GM12892 (cell line): Measurements from ENCODE around the gene RAB37.

ENCODE experiments used
- DNase-seq: peaks from one replicate; pipeline ENCODE4 v3.0.0; 2011; ENCODE audit not compliant: insufficient read length
- FAIRE-seq: peaks from 2 replicates; lab custom pipeline; 2011; peaks lifted over from hg19 to GRCh38; lab: Jason Lieb, UNC
- POLR2A ChIP-seq: IDR thresholded peaks from 2 replicates; pipeline ENCODE4 v1.6.1; 2011; ENCODE audit warnings: low read depth, low read length, control low read depth
- POLR2AphosphoS5 ChIP-seq: IDR thresholded peaks from 2 replicates; pipeline ENCODE4 v1.6.1; 2011; ENCODE audit warnings: low read depth, low read length, control low read depth
- TAF1 ChIP-seq: IDR thresholded peaks from 2 replicates; pipeline ENCODE4 v1.6.1; 2011; ENCODE audit warnings: low read depth, mild to moderate bottlenecking, control low read depth, low read length, borderline replicate concordance

RAB37 gene

DNA sequence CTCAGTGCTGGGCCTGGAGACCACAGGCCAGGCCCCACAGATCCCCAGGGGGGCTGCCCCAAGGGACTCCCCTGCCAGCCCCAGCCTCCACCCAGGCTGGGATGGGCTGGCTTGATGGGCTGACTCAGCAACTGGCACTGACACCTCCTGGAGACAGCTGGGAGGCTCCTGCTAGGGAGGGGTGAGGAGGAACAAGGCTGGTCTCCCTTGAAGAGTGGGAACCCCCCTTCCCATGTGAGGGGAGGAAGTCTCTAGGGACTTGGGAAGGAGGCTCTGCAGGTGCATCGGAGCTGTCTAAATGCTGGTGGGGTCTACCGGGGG is 21.8 kb downstream of the RAB37 start:
- TF ChIP-seq POLR2A: no peak
- DNase-seq (no peak), FAIRE-seq (no peak)

DNA sequence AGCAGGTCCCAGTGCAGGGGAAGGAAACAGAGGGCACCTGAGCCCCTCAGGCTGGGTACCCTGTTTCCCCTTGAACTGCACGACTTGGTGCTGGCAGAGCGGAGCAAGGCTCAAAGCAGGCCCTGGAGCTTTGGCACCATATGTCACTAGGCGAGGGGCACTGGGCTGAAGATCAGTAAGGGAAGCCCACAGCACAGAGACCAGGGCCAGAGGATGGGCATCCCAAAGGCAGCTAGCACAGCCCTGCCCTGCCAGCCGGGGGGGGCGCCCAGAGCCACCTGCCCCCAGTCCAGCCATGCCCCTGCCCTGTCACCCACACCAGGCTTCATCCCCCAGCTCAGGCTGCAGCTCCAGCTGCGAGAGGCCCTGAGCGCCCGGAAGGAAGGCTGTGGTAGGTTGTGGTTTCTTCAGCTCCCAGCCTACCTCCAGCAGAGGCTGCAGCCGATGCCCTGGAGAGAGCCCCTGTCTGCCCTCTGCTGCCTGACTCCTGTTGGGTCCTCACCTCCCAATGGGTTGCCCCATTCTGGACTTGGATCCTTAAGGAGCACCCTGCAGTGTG is 22.3 kb downstream of the RAB37 start:
- DNase-seq (peak; percentile 73), FAIRE-seq (peak; percentile 89)
- no peak for TF ChIP-seq POLR2AphosphoS5
- TF ChIP-seq TAF1: no peak
- TF ChIP-seq POLR2A: no peak

DNA sequence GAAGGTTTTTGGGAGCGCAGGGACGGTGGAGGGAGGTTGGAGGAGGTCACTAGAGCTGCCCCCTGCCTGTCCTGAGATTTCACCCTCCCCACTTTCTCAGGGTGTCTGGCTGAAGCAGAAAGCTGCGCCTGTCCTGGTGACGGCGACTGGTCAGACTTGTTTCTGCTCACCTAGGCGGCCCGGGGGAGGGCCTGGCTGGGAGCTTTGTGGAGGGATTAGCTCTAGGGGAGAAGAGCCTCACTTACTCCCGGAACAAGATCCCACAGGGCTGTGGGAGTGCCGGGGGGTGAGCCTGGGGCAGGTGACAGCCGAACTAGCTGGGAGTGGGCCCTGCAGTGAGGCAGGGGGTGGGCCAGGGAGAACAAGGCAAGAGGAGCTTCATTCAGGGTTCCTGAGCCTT is 22.9 kb downstream of the RAB37 start:
- FAIRE-seq (no peak), DNase-seq (no peak)
- no peak for TF ChIP-seq POLR2AphosphoS5
- no peak for TF ChIP-seq POLR2A
- no peak for TF ChIP-seq TAF1

DNA sequence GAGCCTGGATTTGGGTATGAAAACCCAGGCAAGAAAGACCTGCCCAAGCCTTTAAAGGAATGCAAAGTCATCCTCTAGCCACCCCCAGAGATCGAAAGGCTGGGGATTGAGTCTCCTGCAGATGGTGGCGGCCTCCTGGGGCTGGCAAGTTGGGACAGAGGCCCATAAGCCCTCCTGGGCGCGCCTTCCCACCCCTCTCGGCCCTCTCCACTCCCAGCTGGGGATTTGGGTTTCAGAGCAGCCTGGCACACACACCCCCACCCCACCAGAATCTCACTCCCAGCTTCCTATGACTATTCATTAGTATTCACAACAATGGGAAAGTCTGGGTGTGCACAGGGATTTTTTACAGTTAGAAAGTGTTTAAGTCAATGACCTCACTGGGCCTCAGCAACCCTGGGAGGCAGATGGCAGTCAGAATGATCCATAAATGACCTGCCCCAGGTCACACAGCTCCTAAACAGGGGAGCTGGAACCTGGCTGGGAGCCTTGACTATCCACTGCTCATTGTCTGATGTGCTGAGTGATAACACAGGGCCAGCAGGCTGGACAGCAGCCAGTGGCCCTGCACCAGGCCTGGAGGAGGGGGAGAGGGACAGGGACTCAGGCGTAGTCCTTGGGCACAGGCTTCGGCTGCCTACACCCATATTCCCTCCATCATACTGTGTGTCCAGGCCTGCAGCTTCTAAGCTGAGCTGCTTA is 23.5 kb downstream of the RAB37 start:
- no peak for DNase-seq
- no peak for TF ChIP-seq POLR2AphosphoS5
- TF ChIP-seq POLR2A: no peak
- TF ChIP-seq TAF1: no peak
- no peak for FAIRE-seq

DNA sequence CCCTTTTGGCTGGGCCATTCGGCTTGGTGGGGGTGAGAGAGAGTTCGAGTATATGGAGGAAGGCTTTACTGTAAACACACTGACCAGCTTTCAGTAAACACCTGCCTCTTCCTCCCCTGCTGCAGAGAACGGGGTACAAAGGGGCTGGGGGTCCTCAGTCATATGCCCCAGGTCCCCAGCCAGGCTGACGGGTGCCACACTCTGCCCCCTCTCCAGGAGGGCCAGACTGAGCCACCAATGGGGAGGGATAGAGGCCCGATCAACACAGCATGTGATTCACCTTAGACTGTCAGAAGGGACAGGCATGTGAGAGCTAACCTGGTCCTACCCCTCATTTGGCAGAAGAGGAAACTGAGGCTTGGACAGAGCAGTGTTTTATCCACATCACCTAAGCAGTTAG is 24.4 kb downstream of the RAB37 start:
- no peak for DNase-seq
- TF ChIP-seq POLR2A (no peak), TAF1 (no peak), POLR2AphosphoS5 (no peak)
- no peak for FAIRE-seq

- FAIRE-seq (no peak), DNase-seq (no peak)
- TF ChIP-seq POLR2A (no peak), POLR2AphosphoS5 (no peak), TAF1 (no peak)
Measured at GRCh38 chr17:74761931-74762330, 24.9 kb downstream of the RAB37 start.

- DNase-seq: no peak
- no peak for FAIRE-seq
- TF ChIP-seq TAF1 (no peak), POLR2AphosphoS5 (no peak), POLR2A (no peak)
Measured at GRCh38 chr17:74763565-74764387, 26.7 kb downstream of the RAB37 start.

DNA sequence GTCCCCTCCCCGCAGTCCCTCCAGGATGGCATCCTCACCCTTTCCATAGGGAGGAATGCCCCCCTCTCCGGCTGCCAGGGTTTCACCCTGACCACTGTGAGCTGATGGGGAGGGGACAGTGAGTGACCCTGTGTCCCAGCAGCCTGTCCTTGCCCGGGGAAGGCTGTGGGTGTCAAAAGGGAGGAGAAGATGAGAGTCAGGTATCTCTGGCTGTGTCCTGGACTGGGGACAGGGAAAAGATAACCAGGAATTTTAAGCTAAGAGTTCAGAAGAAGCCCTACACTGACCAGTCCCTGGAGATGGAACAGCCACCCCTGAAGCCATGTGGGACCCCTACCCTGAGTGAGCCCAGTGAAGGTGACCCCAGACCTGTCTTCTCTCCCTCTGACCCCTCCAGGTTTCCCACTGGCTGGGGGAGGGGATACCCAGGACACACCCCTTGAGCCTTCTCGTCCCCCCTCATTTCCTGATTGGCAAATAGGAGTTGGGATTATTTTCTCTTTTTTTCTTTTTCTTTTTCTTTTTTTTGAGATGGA is 27.8 kb downstream of the RAB37 start:
- no peak for TF ChIP-seq POLR2AphosphoS5
- no peak for TF ChIP-seq TAF1
- no peak for TF ChIP-seq POLR2A
- DNase-seq (no peak), FAIRE-seq (no peak)

GRCh38 chr17:74766413-74766812 is 29.4 kb downstream of the RAB37 start:
- DNase-seq: no peak
- no peak for FAIRE-seq
- TF ChIP-seq POLR2A (no peak), POLR2AphosphoS5 (no peak), TAF1 (no peak)

GRCh38 chr17:74767111-74767516 is 30.1 kb downstream of the RAB37 start:
- TF ChIP-seq POLR2A (no peak), POLR2AphosphoS5 (no peak), TAF1 (no peak)
- no peak for DNase-seq
- FAIRE-seq: no peak

DNA sequence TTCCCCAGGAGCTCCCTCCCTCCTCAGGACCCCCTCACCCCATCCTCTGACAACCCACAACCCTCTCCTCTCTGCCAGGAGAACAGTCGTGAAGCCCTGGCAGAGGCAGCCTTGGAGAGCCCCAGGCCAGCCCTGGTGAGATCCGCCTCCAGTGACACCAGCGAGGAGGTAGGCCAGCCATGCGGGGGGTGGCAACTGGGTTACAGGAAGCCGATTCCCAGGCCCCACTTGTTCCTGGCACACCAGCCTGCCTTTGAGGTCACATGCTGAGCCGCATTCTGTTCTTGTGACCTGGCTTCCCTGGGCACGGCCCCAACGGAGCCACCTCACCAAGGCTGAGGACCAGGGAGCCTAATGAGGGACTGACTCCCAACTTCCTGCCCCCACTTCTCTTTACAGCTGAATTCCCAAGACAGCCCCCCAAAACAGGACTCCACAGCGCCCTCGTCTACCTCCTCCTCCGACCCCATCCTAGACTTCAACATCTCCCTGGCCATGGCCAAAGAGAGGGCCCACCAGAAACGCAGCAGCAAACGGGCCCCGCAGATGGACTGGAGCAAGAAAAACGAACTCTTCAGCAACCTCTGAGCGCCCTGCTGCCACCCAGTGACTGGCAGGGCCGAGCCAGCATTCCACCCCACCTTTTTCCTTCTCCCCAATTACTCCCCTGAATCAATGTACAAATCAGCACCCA is 31.2 kb downstream of the RAB37 start:
- FAIRE-seq: no peak
- TF ChIP-seq POLR2A (no peak), POLR2AphosphoS5 (no peak), TAF1 (no peak)
- no peak for DNase-seq
